HepG2 (cell line): Measurements from ENCODE around the gene CBLC. TPM values are rescaled to one million over a fixed set of nuclear protein-coding genes. Genes with fewer than 3 reads are reported as not detected.
A peak's percentile ranks its signal among the peaks of the same experiment; 100 is the strongest.

Experiments used
- CENPX ChIP-seq: sonication (generic); formaldehyde crosslinking; IDR thresholded peaks from 2 replicates; pipeline ENCODE4 v1.9.0; 2021; ENCODE audit warnings: mild to moderate bottlenecking, missing genetic modification reagents, moderate library complexity
- CTCF ChIP-seq: sonication (generic); formaldehyde crosslinking; IDR thresholded peaks from 2 replicates; pipeline ENCODE4 v1.5.0; 2020; ENCODE audit warnings: mild to moderate bottlenecking, missing genetic modification reagents, moderate library complexity
- FOXK1 ChIP-seq: sonication (generic); formaldehyde crosslinking; IDR thresholded peaks from 2 replicates; pipeline ENCODE4 v1.4.0; 2020; ENCODE audit warnings: low read depth, missing genetic modification reagents, borderline replicate concordance
- GABPB1 ChIP-seq: IDR thresholded peaks from 2 replicates; pipeline ENCODE4 v1.6.1; 2016; ENCODE audit warnings: mild to moderate bottlenecking, missing genetic modification reagents, moderate library complexity, missing compliant biosample characterization
- HDAC1 ChIP-seq: sonication (generic); formaldehyde crosslinking; IDR thresholded peaks from 2 replicates; pipeline ENCODE4 v1.5.1; 2020; ENCODE audit warnings: mild to moderate bottlenecking, missing genetic modification reagents
- HES4 ChIP-seq: sonication (generic); formaldehyde crosslinking; IDR thresholded peaks from 2 replicates; pipeline ENCODE4 v1.9.0; 2021; ENCODE audit warnings: mild to moderate bottlenecking, missing genetic modification reagents, borderline replicate concordance
- HNRNPLL ChIP-seq: fragments of 200-400 bp; formaldehyde crosslinking; IDR thresholded peaks from 2 replicates; pipeline ENCODE4 v1.6.1; 2017; ENCODE audit warnings: mild to moderate bottlenecking, low read depth, low read length; ENCODE audit not compliant: poor library complexity, severe bottlenecking
- HOXA7 ChIP-seq: sonication (generic); formaldehyde crosslinking; IDR thresholded peaks from 2 replicates; pipeline ENCODE4 v1.8.1; 2022; ENCODE audit warnings: mild to moderate bottlenecking, missing genetic modification reagents, moderate library complexity
- MAFF ChIP-seq: IDR thresholded peaks from 2 replicates; pipeline ENCODE4 v1.6.1; 2011; ENCODE audit warnings: low read depth, low read length, improper control_type of control experiment
- NR1H2 ChIP-seq: sonication (generic); formaldehyde crosslinking; IDR thresholded peaks from 2 replicates; pipeline ENCODE4 v1.8.1; 2022; ENCODE audit warnings: low read depth, missing genetic modification reagents, borderline replicate concordance
- PCBP2 ChIP-seq: fragments of 200-400 bp; formaldehyde crosslinking; optimal IDR thresholded peaks from 2 replicates; pipeline ENCODE3; 2018; ENCODE audit warnings: low read length, low read depth; ENCODE audit not compliant: poor library complexity, severe bottlenecking
- RARA ChIP-seq: IDR thresholded peaks from 2 replicates; pipeline ENCODE4 v1.6.1; 2016; ENCODE audit warnings: missing genetic modification reagents, missing compliant biosample characterization
- RARG ChIP-seq: sonication (generic); formaldehyde crosslinking; IDR thresholded peaks from 2 replicates; pipeline ENCODE4 v1.4.0; 2020; ENCODE audit warnings: low read depth, mild to moderate bottlenecking, missing genetic modification reagents
- TCF12 ChIP-seq, 2 experiments: fragments of 450-650 bp in 1 of 2; sonication (generic) in 1 of 2; formaldehyde crosslinking in 1 of 2; IDR thresholded peaks; 2 replicates each; pipeline versions ENCODE4 v1.6.1 to v1.8.0; 2017 to 2022; ENCODE audit warnings: antibody characterized with exemption in 1 of 2, mild to moderate bottlenecking in 1 of 2, missing genetic modification reagents in 1 of 2, moderate library complexity in 1 of 2
- ZEB1 ChIP-seq: IDR thresholded peaks from 2 replicates; pipeline ENCODE4 v1.6.1; 2012; ENCODE audit warnings: mild to moderate bottlenecking, low read depth, inconsistent platforms; ENCODE audit not compliant: insufficient replicate concordance
- ZNF430 ChIP-seq: sonication (generic); formaldehyde crosslinking; IDR thresholded peaks from 2 replicates; pipeline ENCODE4 v1.9.0; 2021; ENCODE audit warnings: mild to moderate bottlenecking, missing genetic modification reagents
- ZNF570 ChIP-seq: sonication (generic); formaldehyde crosslinking; IDR thresholded peaks from 2 replicates; pipeline ENCODE4 v1.4.0; 2020; ENCODE audit warnings: mild to moderate bottlenecking, missing genetic modification reagents, borderline replicate concordance
- ZNF737 ChIP-seq: sonication (generic); formaldehyde crosslinking; IDR thresholded peaks from 2 replicates; pipeline ENCODE4 v1.5.0; 2020; ENCODE audit warnings: missing genetic modification reagents, mild to moderate bottlenecking, borderline replicate concordance
- ZNF773 ChIP-seq: sonication (generic); formaldehyde crosslinking; IDR thresholded peaks from 2 replicates; pipeline ENCODE4 v1.4.0; 2020; ENCODE audit warnings: missing genetic modification reagents, borderline replicate concordance
- polyA plus RNA-seq, 8 experiments: library from polyadenylated mRNA; depleted of rRNA in 3 of 8; stranded (reverse) in 7 of 8; unstranded in 1 of 8; fragments of >200 nt; fragmentation: Illumina TruSeq in 4 of 8; extraction: Trizol in 4 of 8; gene quantifications; 2 replicates each; pipeline versions ENCODE4 v1.2.1 to v1.2.3, GENCODE V29; 2011 to 2016; ENCODE audit warnings: low read depth in 4 of 8, missing spikeins in 1 of 8, mixed read lengths in 1 of 8; ENCODE audit not compliant: insufficient read depth in 1 of 8
- total RNA-seq, 5 experiments: library from RNA; depleted of rRNA; stranded (reverse); fragments of >200 nt; fragmentation: Illumina TruSeq; extraction: Trizol; gene quantifications; 2 replicates each; pipeline ENCODE4 v1.2.3, GENCODE V29; 2016; ENCODE audit warnings: low read depth in 1 of 5
- TF ChIP-seq, protein P1 (sequence below): IDR thresholded peaks from 2 replicates; pipeline ENCODE4 v1.6.1; 2016; ENCODE audit warnings: missing compliant biosample characterization, missing genetic modification reagents, borderline replicate concordance
- TF ChIP-seq, protein P2 (sequence below): sonication (generic); formaldehyde crosslinking; IDR thresholded peaks from 2 replicates; pipeline ENCODE4 v1.4.0; 2020; ENCODE audit warnings: missing genetic modification reagents

Gene CBLC
- total and polyA plus RNA-seq, 2 of the 13 experiments (the other 11 are each of a cell fraction or from before 2014, with no cell fraction given) = 1.8 to 2.6 TPM

DNA sequence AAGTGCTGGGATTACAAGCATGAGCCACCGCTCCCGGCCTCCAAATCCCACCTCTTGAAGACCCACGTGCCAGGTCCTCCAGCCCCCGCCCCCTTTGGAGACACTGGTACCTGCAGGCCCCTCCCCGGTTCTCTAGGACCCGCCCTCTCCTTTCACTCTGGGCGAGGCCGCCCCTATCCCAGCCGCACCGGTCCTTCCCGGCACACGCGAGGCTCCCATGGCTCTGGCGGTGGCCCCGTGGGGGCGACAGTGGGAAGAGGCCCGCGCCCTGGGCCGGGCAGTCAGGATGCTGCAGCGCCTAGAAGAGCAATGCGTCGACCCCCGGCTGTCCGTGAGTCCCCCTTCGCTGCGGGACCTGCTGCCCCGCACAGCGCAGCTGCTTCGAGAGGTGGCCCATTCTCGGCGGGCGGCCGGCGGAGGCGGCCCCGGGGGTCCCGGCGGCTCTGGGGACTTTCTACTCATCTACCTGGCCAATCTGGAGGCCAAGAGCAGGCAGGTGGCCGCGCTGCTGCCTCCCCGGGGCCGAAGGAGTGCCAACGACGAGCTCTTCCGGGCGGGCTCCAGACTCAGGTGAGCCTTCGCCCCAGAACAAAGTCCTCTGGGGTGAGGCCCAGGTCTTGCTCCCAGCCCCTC is at the start of gene CBLC (continued):
- TF ChIP-seq, protein P1, sequence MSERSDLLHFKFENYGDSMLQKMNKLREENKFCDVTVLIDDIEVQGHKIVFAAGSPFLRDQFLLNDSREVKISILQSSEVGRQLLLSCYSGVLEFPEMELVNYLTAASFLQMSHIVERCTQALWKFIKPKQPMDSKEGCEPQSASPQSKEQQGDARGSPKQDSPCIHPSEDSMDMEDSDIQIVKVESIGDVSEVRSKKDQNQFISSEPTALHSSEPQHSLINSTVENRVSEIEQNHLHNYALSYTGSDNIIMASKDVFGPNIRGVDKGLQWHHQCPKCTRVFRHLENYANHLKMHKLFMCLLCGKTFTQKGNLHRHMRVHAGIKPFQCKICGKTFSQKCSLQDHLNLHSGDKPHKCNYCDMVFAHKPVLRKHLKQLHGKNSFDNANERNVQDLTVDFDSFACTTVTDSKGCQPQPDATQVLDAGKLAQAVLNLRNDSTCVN (CRISPR knock-in tag) = no peak
- no peak for TF ChIP-seq ZNF773 (CRISPR knock-in tag)
- TF ChIP-seq CTCF (CRISPR knock-in tag) = peak; percentile 58
- TF ChIP-seq CENPX (CRISPR knock-in tag) = no peak
- no peak for TF ChIP-seq ZNF570 (CRISPR knock-in tag)
- no peak for TF ChIP-seq MAFF
- TF ChIP-seq HDAC1 = peak; percentile 56
- TF ChIP-seq HES4 (CRISPR knock-in tag) = no peak
- TF ChIP-seq, protein P2, sequence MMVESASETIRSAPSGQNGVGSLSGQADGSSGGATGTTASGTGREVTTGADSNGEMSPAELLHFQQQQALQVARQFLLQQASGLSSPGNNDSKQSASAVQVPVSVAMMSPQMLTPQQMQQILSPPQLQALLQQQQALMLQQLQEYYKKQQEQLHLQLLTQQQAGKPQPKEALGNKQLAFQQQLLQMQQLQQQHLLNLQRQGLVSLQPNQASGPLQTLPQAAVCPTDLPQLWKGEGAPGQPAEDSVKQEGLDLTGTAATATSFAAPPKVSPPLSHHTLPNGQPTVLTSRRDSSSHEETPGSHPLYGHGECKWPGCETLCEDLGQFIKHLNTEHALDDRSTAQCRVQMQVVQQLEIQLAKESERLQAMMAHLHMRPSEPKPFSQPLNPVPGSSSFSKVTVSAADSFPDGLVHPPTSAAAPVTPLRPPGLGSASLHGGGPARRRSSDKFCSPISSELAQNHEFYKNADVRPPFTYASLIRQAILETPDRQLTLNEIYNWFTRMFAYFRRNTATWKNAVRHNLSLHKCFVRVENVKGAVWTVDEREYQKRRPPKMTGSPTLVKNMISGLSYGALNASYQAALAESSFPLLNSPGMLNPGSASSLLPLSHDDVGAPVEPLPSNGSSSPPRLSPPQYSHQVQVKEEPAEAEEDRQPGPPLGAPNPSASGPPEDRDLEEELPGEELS (CRISPR knock-in tag) = no peak
- TF ChIP-seq ZNF737 (CRISPR knock-in tag) = no peak
- TF ChIP-seq ZEB1 = peak; percentile 42
- no peak for TF ChIP-seq PCBP2
- no peak for TF ChIP-seq RARG
- TF ChIP-seq FOXK1 (CRISPR knock-in tag) = no peak
- TF ChIP-seq GABPB1 = peak; percentile 47; the same call in 1 of the 2 replicates
- TF ChIP-seq HNRNPLL = peak; percentile 44
- no peak for TF ChIP-seq ZNF430 (CRISPR knock-in tag)
- TF ChIP-seq HOXA7 = no peak
- TF ChIP-seq RARA (CRISPR knock-in tag) = no peak
- no peak for TF ChIP-seq TCF12 (IDR thresholded peaks at IDR 0.05)
- TF ChIP-seq TCF12 (CRISPR knock-in tag; IDR thresholded peaks at IDR 0.05) = no peak
- no peak for TF ChIP-seq NR1H2 (CRISPR knock-in tag)
